ENCODE data around the gene TANC1.

- TF ChIP-seq POLR2A (IDR thresholded peaks at IDR 0.05; ENCODE audit: low read length) = no peak
- TF ChIP-seq GATA1 (IDR thresholded peaks at IDR 0.05; ENCODE audit: low read depth, low read length) = no peak
These were observed 207.5 kb downstream of the TANC1 start for GRCh38 chr2:159175927-159176326.

Data from erythroblast (primary cell).